PC-3 (cell line): Measurements from ENCODE around the gene TTC23L. TPM values are rescaled to one million over a fixed set of nuclear protein-coding genes. Genes with fewer than 3 reads are reported as not detected.

Experiments
- ATAC-seq: fragments of 200-7000 bp; cut with Tn5 transposase; 2 replicates; pipeline ENCODE4 v1.9.1; 2020; ENCODE audit warnings: mild to moderate bottlenecking, moderate library complexity
- BruUV-seq: library from RNA; stranded (reverse); fragments of 400-500 nt; replicated peaks from 2 replicates; lab custom pipeline; 2021; lab: Mats Ljungman, UMichigan
- CTCF ChIA-PET: fragments of 300-600 bp; sonication (Branson Sonifier 250); formaldehyde crosslinking; loops from one replicate; lab custom pipeline; 2022; ENCODE audit warnings: antibody characterized with exemption; lab: Charles Lee
- POLR2A ChIA-PET: fragments of 300-600 bp; sonication (Branson Sonifier 250); formaldehyde crosslinking; loops from one replicate; lab custom pipeline; 2022; ENCODE audit warnings: antibody characterized with exemption; ENCODE audit not compliant: unreplicated experiment; lab: Charles Lee
- DNase-seq: peaks from one replicate; pipeline ENCODE4 v3.0.0-alpha.2; 2015
- H2AFZ ChIP-seq: fragments of 300-600 bp; sonication (generic); 2 replicates; pipeline ENCODE4 v1.6.0; 2016; ENCODE audit warnings: antibody characterized with exemption, low read length
- H3F3A ChIP-seq: fragments of 300-600 bp; sonication (generic); one replicate; pipeline ENCODE4 v1.6.0; 2017; ENCODE audit warnings: antibody characterized with exemption, low read length, control low read depth, mild to moderate bottlenecking; ENCODE audit not compliant: unreplicated experiment
- H3K27ac ChIP-seq: fragments of 300-600 bp; sonication (generic); 2 replicates; pipeline ENCODE4 v1.5.1; 2016; ENCODE audit warnings: mild to moderate bottlenecking, low read length
- H3K27me3 ChIP-seq: fragments of 300-600 bp; sonication (generic); 2 replicates; pipeline ENCODE4 v1.6.1; 2016; ENCODE audit warnings: low read length, mixed read lengths
- H3K36me3 ChIP-seq: fragments of 300-600 bp; sonication (generic); 2 replicates; pipeline ENCODE4 v1.6.1; 2016; ENCODE audit warnings: low read depth, mixed run types, low read length, mixed read lengths
- H3K4me1 ChIP-seq: fragments of 300-600 bp; sonication (generic); 2 replicates; pipeline ENCODE4 v1.5.1; 2016; ENCODE audit warnings: low read length; ENCODE audit not compliant: insufficient read depth
- H3K4me2 ChIP-seq: fragments of 300-600 bp; sonication (generic); 2 replicates; pipeline ENCODE4 v1.6.0; 2016; ENCODE audit warnings: low read length
- H3K4me3 ChIP-seq: fragments of 300-600 bp; sonication (generic); 2 replicates; pipeline ENCODE4 v1.5.1; 2016; ENCODE audit warnings: mild to moderate bottlenecking, low read length, mixed read lengths
- H3K79me2 ChIP-seq: fragments of 300-600 bp; sonication (generic); 2 replicates; pipeline ENCODE4 v1.6.1; 2017; ENCODE audit warnings: low read length, mixed read lengths
- H3K9ac ChIP-seq: fragments of 300-600 bp; sonication (generic); 2 replicates; pipeline ENCODE4 v1.6.0; 2016; ENCODE audit warnings: mild to moderate bottlenecking, low read length
- H3K9me2 ChIP-seq: fragments of 300-600 bp; sonication (generic); replicated peaks from 2 replicates; pipeline ENCODE4 v1.6.1; 2016; ENCODE audit warnings: mixed run types, low read length, mixed read lengths
- H3K9me3 ChIP-seq: fragments of 300-600 bp; sonication (generic); 2 replicates; pipeline ENCODE4 v1.6.1; 2016; ENCODE audit warnings: low read length, mixed read lengths
- H4K20me1 ChIP-seq: fragments of 300-600 bp; sonication (generic); 2 replicates; pipeline ENCODE4 v1.6.1; 2016; ENCODE audit warnings: low read length, mixed read lengths
- CTCF ChIP-seq: fragments of 300-600 bp; sonication (generic); conservative IDR thresholded peaks from 2 replicates; pipeline ENCODE4 v1.5.1; 2017; ENCODE audit warnings: antibody characterized with exemption, low read depth, mild to moderate bottlenecking, low read length
- EZH2 ChIP-seq: fragments of 300-600 bp; sonication (generic); IDR thresholded peaks from one replicate; pipeline ENCODE4 v1.6.1; 2017; ENCODE audit warnings: antibody characterized with exemption, mild to moderate bottlenecking, low read length; ENCODE audit not compliant: unreplicated experiment
- EZH2phosphoT487 ChIP-seq: fragments of 300-600 bp; sonication (generic); IDR thresholded peaks from 2 replicates; pipeline ENCODE4 v1.6.1; 2018; ENCODE audit warnings: mild to moderate bottlenecking, antibody characterized with exemption, low read length, borderline replicate concordance
- intact Hi-C: fragments of 100-400 bp; cut with micrococcal nuclease; formaldehyde crosslinking; loops from 2 replicates; pipeline ENCODE4 v1.9.0; 2023
- total RNA-seq: library from RNA; depleted of rRNA; stranded (reverse); fragments of >200 nt; gene quantifications from 2 replicates; pipeline ENCODE4 v1.2.3, GENCODE V29; 2014

TTC23L gene
- total RNA-seq, 1 experiment from 2014 or later = 0.84 TPM

- peak; percentile 95 for ATAC-seq
- Histone ChIP-seq H3K9me2 (no peaks in the 10 kb centered on the region), H3K4me3 (no peak overlapping the region), H4K20me1 (no peaks in the 10 kb centered on the region), H3K4me2 (no peak overlapping the region), H2AFZ (no peak overlapping the region), H3F3A (no peaks in the 10 kb centered on the region), H3K27ac (no peak overlapping the region), H3K36me3 (no peaks in the 10 kb centered on the region), H3K9ac (no peak overlapping the region), H3K9me3 (no peaks in the 10 kb centered on the region), H3K79me2 (no peaks in the 10 kb centered on the region), H3K27me3 (no peaks in the 10 kb centered on the region), H3K4me1 (peaks cover 8% of the 10 kb centered on the region; the same call in 1 of the 2 replicates)
- CTCF ChIA-PET = no interaction called here
- BruUV-seq = no TSS peak
- TF ChIP-seq EZH2phosphoT487 (no peak), CTCF (no peak), EZH2 (no peak)
- POLR2A ChIA-PET = interaction anchor here (0.7 kb wide), 1 partner anchor 74 kb away, joined by 3 read pairs; no protein-coding TSS in a partner anchor
- intact Hi-C loops = no loop called here
- peak; percentile 30 for DNase-seq
These were observed 15.7 kb downstream of the TTC23L start for GRCh38 chr5:34854459-34855174.

- H3K4me1 ChIP-seq = peaks cover 8% of the 10 kb centered on the region; the same call in 1 of the 2 replicates
- H3K27ac ChIP-seq = no peak overlapping the region
- no peak for ATAC-seq
- ChIA-PET CTCF (no interaction called here), POLR2A (no interaction called here)
- H3K9me3 ChIP-seq = no peaks in the 10 kb centered on the region
- H2AFZ ChIP-seq = no peak overlapping the region
- no peaks in the 10 kb centered on the region for H3K9me2 ChIP-seq
- H3K27me3 ChIP-seq = no peaks in the 10 kb centered on the region
- intact Hi-C loops = no loop called here
- BruUV-seq = no TSS peak
- H4K20me1 ChIP-seq = no peaks in the 10 kb centered on the region
- no peaks in the 10 kb centered on the region for H3K36me3 ChIP-seq
- TF ChIP-seq CTCF (no peak), EZH2 (no peak), EZH2phosphoT487 (no peak)
- H3K79me2 ChIP-seq = no peaks in the 10 kb centered on the region
- H3F3A ChIP-seq = no peaks in the 10 kb centered on the region
- no peak for DNase-seq
- no peak overlapping the region for H3K4me2 ChIP-seq
- H3K4me3 ChIP-seq = no peak overlapping the region
- H3K9ac ChIP-seq = no peak overlapping the region
These were observed 18.2 kb downstream of the TTC23L start for GRCh38 chr5:34857161-34857560.

GRCh38 chr5:34857894-34858293 lies 18.9 kb downstream of the TTC23L start:
- H4K20me1 ChIP-seq = no peaks in the 10 kb centered on the region
- peaks cover 8% of the 10 kb centered on the region; the same call in 1 of the 2 replicates for H3K4me1 ChIP-seq
- H3K4me2 ChIP-seq = no peak overlapping the region
- H3K9me2 ChIP-seq = no peaks in the 10 kb centered on the region
- no peak overlapping the region for H3K9ac ChIP-seq
- H3K79me2 ChIP-seq = no peaks in the 10 kb centered on the region
- no peak overlapping the region for H3K27ac ChIP-seq
- ATAC-seq (no peak), DNase-seq (no peak)
- H3K36me3 ChIP-seq = no peaks in the 10 kb centered on the region
- intact Hi-C loops = no loop called here
- CTCF ChIA-PET = no interaction called here
- TF ChIP-seq EZH2phosphoT487 = no peak
- TF ChIP-seq EZH2 = no peak
- TF ChIP-seq CTCF = no peak
- H3F3A ChIP-seq = no peaks in the 10 kb centered on the region
- H3K27me3 ChIP-seq = no peaks in the 10 kb centered on the region
- no peaks in the 10 kb centered on the region for H3K9me3 ChIP-seq
- POLR2A ChIA-PET = no interaction called here
- no TSS peak for BruUV-seq
- no peak overlapping the region for H3K4me3 ChIP-seq
- H2AFZ ChIP-seq = no peak overlapping the region
